GM18858 (cell line): ENCODE measurements around the gene THSD7A.
A peak's percentile ranks its signal among the peaks of the same experiment; 100 is the strongest.
"Not testable (repeated sequence)": the region's sequence is repeated elsewhere in the genome, so short reads cannot be mapped to it uniquely, and the experiment has no call there.

Experiments used
- ATAC-seq: cut with Tn5 transposase; IDR thresholded peaks from one replicate; pipeline ENCODE4 v1.9.1; 2021; ENCODE audit not compliant: unreplicated experiment

Gene THSD7A

DNA sequence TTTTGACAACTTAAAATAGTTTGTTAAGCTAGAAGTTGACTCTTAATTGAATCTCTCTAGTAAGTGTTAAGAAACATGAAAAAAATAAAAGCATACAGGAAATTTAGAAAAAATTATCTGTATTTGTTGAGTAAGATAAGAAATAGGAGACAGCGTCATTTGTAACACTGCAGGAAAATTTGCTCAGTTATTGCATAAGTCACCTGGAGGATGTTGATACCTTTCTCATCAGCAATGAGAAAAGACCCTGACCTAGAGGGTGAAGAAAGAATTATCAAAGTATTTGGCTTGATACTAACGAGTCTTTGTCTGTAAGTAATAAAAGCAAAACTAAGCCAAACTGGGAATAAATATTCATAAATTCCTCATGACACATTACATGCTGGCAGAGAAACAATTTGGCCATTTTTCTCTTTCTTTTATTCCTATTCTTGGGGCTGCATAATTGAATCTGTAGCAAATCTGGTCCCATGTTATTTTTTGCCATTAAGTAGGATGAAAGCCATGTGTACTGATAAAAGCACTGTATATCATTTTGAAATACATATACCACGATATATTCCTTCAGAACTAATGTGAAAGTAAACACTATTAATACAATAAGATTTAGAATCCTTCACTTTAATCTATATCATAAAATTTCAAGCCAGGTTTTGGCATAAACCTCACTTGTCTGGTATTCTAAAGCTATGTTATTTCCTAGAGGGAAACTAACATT, 362.8 kb downstream of the THSD7A start:
- no peak for ATAC-seq

DNA sequence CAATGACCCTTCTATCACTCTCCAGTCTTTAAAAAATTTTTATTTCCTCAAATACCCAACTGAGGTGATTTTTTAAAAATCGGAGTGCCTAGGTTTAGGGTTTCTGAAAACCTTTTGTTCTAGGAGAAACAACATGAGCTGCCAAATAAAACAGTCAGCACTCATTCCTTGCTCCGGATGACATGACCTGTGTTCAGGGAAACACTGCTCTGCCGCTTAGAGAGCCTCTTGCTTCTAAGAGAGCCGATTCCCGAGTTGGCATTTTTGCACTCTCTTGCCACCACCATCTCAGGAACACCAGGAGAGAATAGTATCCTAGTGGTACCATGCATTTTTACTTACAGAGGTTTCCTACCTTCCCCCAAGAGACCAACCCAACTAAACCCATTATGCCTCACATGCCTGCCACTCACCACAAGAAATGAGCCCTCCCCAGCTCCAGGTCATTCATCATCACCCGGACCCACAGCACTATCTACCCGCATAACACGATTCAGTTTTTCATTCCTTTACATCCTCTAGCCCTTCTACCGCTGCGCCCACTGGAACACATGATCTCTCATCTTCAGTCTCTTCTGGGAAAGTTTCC, 365.4 kb downstream of the THSD7A start:
- ATAC-seq = no peak

DNA sequence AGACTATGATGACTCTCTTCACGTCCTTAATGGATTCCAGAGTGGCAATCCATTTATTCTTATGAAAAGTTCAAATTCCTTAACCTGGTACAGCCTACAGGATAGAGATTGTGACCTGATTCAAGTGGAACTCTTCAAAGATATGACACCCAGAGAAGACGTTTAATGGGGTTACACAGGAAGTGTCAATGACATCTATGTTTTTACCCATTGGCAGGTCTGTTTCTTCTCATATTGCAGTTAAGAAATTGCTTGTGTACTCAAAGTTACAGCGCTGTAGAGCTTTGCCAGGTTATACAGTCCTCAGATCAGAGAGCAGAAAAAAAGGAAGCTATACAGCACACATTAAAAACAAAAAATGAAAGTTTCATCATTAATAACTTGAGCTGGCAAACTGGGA, 367.4 kb downstream of the THSD7A start:
- no peak for ATAC-seq

DNA sequence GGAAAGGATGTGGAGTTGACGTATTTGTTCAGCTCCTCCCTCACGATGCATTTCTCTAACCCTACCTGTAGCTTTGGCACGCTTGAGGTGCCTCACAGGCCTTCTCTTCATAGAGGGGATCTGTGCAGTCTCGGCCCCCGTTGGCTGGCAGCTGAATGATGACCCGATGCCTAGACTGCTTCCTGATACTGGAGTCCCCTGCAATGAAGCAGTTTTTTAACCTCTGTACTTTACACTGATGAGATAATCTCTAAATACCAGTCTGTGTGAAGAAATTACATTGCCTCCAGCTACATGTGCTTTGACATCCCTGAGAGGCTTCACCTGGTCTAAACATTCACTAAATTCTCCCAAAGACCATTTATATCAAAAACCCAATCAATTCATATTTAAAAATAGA, 370.1 kb downstream of the THSD7A start:
- no peak for ATAC-seq

DNA sequence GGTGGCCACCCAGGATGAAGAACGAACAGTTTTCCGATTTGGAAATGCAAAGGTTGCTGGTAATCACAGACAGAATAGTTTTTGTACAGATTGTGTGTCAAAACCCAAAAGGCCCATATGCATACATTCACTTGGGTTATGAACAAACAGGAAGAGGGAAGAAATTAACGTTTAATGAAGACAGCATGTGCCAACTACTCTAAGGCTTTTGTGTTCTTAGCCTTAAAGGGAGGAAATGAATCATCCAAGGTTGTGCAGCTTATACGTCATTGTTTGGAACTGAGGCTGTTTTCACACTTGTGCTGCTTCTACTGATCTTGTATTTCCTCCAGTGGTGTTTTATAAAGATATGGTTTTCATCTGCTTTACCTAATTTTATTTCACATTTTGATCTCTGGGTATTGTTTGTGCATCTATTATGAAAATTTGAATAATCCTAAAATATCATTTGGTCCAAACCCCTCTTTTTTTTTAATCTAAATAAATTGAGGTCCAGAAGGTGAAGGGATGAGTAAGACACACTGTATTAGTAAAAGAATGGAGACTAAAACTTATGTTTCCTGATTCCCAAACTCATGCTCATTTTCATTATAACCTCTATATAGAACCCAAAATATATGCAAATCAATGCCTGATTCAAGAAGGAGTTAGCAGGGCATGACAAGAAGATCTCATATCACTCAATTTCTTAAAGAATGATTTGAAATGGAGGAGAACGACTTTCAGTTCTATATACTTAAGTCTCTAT, 373.1 kb downstream of the THSD7A start:
- ATAC-seq = peak; percentile 66

DNA sequence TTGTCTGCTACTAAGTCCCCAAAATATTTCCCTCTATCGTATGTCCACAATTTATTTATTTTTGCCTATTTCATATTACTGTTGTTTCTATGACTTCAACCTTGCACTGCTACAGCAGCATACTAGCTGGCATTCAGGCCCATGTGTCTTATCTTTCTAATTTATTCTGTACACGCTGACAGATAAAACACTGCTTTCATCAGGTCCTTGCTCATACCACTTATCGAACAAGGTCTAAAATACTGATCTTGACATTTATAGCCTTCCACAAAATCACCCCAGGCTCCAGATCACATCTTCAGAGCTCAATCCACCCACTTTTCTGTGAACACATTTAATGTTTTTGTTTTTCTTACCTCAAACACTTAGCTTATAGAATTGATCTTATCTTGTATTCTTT, 374.6 kb downstream of the THSD7A start:
- no peak for ATAC-seq

DNA sequence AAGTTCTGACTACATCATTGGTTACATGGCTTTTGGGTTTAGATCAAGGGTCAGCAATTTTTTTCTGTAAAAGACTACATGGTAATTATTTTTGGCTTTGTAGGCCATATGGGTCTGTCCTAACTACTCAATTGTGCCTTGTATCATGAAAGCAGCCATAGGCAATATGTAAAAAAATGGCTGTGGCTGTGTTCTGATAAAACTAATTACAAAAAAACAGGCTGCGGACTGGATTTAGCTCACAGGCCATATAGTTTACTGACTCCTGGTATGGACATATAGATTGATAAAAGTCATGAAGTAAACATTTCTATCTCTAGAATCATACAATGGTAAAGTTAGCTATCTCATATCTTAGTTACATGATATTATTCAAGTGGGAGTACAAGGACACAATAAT, 375.4 kb downstream of the THSD7A start:
- no peak for ATAC-seq

DNA sequence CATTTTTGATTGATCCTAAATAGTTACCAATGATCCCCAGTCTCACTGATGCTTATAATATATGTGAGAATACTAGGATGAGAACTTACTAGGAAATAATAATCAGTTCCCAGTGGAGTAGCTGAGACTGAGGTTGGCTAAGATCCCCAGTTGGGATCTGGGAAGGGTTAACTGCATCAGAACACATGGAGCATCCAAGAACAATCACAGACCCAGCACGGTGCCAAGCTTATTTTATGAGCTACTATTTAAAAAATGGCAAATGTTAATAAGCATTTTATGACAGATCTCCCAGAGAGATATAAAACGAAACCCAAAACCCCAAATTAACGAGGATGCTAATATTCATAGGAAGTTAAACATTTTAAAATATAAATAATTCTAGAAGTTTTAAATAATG, 379.5 kb downstream of the THSD7A start:
- ATAC-seq = no peak

DNA sequence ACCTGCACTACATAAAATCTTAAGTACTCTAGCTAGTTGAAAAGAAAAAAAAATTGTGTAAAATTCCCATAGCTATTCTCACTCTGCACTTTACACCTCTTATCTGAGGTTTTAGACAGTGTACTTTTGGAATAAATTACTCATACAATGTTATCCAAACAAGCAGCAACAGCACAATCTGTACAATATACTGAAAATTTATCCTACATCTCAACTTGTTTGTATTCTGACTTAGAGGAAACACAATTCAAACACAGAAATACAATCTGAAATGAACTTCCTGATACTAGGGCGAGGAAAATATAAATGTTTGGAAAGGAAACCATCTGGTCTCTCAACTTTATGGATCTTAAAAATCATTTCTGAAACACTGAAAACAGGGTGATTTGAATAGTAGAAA, 381.7 kb downstream of the THSD7A start:
- no peak for ATAC-seq

DNA sequence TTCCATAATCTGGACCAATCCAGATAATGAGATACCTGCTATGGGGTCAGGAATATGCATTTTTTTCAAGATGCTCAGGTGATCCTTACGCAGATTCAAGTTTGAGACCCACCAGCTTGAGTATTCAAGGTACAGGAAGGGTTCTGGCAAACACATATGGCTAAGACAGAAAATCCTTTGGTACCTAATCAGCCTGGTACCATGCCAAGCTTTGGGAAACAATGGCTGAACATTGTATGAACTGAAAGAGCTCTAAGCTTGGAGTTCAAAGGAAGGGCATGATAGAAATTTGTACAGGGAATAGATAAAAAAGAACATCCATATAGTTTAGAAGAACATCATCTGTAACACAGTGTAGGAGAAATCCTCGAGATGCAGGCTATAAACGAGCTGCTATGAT, 382.7 kb downstream of the THSD7A start:
- no peak for ATAC-seq

DNA sequence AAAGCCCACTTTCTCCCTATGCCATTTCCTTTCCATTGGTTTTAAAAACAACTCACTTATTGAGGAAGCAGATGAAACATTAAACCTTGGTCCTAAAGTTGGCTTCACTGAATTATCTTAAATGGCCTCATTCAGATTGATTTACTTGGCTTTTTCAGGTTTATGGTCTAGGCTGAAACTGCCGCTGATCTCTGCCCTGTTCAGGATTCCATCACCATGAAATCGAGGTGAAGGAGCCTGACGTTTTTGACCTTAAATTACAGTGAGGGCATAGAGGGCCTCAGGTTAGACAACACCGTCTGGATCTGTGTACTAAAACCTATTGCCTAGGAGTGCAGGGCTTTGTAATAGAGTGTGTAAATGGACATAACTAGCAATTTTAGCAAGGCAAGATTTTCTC, 383.7 kb downstream of the THSD7A start:
- no peak for ATAC-seq

DNA sequence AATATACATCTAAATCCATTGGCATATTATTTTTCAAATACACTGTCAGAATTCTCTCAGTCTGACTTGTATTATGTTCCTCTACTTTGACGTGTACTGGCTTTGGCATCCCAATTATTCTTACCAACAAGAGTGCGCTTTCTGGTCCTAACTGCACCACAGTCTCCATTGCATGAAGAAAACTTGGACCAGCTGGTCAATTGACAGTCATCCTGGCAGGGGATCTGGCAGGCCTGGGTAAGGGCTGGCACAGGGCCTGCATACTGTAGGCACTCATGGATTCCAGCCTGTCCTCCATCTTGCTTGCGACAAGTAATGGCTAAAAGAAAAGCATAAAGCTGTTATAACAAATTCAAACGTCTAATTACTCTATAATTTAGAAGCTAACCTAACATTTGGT, 384.9 kb downstream of the THSD7A start:
- no peak for ATAC-seq

DNA sequence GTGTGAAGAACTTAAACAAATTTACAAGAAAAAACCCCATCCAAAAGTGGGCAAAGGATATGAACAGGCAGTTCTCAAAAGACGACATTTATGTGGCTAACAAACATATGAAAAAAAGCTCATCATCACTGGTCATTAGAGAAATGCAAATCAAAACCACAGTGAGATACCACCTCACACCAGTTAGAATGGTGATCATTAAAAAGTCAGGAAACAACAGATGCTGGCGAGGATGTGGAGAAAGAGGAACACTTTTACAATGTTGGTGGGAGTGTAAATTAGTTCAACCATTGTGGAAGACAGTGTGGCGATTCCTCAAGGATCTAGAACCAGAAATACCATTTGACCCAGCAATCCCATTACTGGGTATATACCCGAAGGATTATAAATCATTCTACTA, 388.1 kb downstream of the THSD7A start:
- ATAC-seq = not testable (repeated sequence)

DNA sequence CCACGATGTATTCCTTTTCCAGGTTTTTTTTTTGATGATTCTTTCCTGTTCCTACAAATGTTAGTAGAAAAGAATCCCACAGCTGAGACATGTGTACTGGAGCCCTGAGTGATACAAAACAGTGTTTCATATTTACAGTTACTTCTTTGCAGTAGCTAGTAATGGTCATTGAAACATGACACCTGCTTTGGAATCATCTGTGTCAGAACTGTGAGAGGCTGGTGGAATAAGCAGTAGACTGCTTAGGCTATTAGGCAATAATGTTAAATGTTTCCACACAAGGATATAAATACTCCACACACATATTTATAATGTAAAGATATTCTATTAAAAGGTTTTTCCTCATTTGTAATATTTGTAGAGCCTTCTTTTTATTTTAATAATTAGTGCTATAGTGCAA, 394.0 kb downstream of the THSD7A start:
- no peak for ATAC-seq

DNA sequence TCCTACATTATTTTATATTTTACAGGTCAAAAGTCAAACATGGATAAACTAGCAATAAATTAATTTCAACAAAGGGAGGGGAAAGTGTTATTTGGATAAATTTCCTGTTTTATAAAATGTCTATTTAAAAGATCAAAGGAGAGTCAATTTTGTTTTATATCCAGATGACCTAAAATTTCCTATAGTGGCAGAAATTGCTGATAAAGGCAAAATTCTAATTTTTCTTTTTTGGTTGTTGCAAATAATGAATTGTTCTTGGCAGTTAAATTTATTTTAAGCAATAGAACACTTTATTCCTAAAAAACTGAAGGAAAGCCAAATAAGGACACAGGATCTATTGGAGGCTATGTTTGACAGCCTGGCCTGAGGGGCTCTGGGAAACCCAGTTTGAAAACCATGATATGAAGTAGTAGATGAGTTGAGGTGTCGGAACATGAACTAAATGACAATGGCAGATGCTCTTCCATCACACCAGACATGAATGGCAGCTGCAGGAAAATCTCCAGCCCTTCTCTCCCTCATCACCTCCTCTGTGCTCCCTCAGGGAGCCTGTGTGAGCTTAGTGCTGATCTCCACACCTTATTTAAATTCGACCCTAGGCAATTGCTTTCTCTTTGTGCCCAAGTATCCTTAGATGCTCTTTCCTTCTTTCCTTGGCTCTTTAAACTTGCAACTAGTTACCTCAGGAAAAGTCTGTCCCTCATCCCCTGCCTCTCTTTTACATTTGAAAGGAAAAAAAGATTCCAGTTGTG, 395.0 kb downstream of the THSD7A start:
- ATAC-seq = no peak

DNA sequence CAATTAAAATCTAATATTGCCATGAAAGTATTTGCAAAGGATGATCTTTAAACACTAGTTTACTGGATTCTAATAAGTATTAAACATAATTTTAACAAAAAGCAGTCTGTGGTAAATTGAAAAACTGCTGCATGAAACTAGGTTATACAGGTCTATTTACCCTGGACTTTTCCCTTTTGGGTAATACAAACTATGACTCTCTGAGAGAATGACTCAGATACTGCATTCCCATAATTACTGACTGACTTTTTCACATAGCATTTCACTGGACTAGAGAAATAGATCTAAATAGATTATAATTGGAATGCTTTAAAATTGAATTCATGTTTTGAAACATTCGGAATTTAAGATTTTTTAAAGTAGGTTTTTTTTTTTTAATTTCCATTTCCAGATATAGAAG, 395.7 kb downstream of the THSD7A start:
- ATAC-seq = no peak

DNA sequence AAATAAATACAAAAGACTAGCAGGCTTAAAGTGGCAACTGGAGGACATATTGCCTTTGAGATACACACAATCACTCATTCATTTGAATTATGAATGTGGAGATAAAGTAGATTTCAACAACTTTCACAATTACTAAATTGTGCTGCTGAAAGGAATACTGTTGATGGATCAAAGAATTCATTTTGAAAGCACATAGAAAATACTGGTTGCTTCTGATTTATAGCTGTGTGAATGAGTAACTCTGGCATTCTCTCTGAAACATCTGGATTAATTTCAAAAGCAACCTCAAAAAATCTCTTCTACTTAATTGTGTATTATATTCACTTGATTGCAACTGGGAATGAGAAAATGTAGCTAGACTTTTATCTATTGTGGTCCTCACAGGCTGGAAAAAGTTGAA, 397.6 kb downstream of the THSD7A start:
- no peak for ATAC-seq

DNA sequence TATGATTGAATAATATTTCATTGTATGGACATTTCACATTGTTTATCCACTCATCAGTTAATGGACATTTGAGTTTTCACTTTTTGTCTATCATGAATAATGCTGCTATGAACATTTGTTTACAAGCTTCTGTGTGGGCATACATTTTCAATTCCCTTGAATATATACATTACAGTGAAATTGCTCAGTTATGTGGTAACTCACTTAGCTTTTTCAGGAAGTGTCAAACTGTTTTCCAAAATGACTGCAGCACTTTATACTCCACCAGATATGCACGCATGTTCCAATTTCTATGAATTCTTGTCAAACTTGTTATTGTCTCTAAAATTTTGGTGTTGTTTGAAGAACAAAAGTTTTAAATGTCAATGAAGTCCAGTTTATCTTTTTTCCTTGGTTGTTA, 401.2 kb downstream of the THSD7A start:
- ATAC-seq = no peak

DNA sequence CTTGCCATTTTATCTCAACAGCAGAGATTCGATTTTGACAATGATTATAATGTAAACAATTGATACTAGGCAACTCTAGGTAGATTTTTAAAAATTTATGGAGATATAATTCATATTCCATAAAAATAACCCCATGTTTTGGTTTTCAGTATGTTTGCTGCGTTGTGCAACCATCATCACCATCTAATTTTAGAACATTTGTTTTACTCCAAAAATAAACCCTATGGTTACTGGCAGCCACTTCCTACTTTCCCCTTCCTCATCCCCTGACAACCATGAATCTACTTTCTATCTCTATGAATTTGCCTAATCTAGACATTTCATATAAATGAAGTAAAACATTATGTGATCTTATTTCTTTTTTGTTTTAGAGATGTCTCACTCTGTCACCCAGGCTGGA, 401.9 kb downstream of the THSD7A start:
- ATAC-seq = no peak

DNA sequence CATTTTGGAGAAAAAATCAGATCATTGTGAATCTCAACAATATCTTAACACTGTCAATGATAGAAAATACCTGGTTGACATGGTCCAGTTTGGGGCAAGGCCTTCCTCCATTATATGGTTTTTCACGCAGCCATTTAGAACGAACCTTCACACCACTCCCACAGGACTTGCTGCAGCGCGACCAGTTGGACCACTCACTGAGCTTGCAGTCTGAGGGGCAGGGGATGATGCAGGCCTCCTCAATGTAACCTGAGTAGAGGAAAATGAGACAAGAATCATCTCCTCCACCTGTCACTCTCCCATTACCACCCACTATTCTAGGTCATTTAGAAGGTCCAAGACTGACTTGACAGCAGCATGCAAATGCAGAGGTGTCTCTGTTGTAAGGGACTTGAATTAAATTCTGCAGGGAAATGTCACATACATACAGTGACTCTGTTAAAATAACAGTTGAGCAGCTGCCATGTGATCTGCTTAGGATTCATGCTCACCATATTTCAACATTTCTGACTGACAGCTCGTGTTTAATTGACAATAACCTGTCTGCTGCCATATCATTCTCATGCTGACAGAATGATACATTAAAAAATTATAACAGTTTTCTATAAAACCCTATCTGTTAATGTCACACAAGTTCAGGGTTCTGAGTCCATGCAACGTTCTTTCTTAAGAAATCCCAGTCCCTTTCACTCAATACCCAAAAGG, 403.0 kb downstream of the THSD7A start:
- no peak for ATAC-seq

DNA sequence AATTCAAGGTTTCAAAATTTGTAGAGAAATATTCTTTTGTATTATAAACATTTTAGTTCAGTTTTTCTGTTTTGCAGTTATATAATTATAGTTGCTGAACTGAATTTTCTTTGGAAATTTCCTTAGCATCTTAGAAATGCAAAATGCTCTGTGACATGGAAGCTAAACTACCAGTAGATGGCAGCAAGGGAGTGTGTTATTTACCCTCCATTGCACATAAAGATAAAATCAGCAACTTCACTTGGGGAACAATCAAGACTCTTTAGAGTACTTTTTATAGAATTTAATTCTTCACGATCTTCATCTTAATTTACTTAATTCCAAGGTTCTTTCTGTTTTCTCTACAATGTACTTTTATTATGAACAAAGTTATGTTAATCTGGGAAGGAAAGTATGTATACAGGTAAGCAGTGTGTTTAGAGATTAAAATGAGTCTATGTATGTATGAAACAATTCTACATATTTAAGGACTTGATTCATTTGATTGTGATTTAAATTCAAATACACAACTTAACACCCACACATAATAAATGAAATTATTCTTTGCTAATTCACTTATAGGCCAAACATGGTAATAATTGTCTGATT, 404.2 kb downstream of the THSD7A start:
- ATAC-seq = peak; percentile 55
